Measurements from ENCODE around the gene NHSL2.

The NHSL2 gene

DNA sequence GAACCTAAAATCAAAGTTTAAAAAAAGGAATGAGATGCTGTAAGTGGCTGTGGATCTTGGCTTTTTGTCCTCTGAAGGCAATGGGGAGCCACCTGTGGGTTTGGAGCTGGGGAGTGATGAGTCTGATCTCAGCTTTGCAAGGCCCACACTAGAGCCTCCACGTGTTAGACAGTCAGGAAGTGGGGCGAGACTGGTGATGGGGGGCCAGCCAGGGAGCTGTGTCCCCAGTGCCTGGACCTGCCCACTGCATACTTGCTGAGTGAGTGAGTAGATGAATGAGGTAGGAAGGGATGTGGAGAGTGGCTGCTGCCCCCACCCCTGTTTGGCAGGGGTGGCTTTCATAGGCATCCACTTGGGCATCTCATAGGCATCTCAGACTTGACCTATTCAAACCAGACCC is 84.0 kb downstream of the NHSL2 start:
- H3K9me3 ChIP-seq (ENCODE audit: insufficient read depth, low read length, severe bottlenecking): no peaks in the 10 kb centered on the region
- no peaks in the 10 kb centered on the region for H4K20me1 ChIP-seq (ENCODE audit: insufficient read depth, low read length)
- no peaks in the 10 kb centered on the region for H3K36me3 ChIP-seq (ENCODE audit: insufficient read depth, low read length)
- DNase-seq (no peak), ATAC-seq (ENCODE audit: insufficient read depth, low read depth) (no peak)
- H3K27me3 ChIP-seq (ENCODE audit: insufficient read depth, low read length, poor library complexity): peaks cover 3% of the 10 kb centered on the region
- no peak for TF ChIP-seq EZH2 (IDR thresholded peaks at IDR 0.05; ENCODE audit: borderline replicate concordance, low read depth, low read length, severe bottlenecking)
- TF ChIP-seq, protein P1, sequence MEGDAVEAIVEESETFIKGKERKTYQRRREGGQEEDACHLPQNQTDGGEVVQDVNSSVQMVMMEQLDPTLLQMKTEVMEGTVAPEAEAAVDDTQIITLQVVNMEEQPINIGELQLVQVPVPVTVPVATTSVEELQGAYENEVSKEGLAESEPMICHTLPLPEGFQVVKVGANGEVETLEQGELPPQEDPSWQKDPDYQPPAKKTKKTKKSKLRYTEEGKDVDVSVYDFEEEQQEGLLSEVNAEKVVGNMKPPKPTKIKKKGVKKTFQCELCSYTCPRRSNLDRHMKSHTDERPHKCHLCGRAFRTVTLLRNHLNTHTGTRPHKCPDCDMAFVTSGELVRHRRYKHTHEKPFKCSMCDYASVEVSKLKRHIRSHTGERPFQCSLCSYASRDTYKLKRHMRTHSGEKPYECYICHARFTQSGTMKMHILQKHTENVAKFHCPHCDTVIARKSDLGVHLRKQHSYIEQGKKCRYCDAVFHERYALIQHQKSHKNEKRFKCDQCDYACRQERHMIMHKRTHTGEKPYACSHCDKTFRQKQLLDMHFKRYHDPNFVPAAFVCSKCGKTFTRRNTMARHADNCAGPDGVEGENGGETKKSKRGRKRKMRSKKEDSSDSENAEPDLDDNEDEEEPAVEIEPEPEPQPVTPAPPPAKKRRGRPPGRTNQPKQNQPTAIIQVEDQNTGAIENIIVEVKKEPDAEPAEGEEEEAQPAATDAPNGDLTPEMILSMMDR (IDR thresholded peaks at IDR 0.05; ENCODE audit: borderline replicate concordance, extremely low read depth, low read length, poor library complexity, severe bottlenecking): no peak
- no peaks in the 10 kb centered on the region for H3K79me2 ChIP-seq (ENCODE audit: insufficient read depth, low read length)
- no peak overlapping the region for H3K27ac ChIP-seq (ENCODE audit: low read length)
- H3K9ac ChIP-seq (ENCODE audit: low read depth, low read length): no peak overlapping the region
- no peak overlapping the region for H3K4me2 ChIP-seq (ENCODE audit: insufficient read depth, low read length)
- no peak overlapping the region for H2AFZ ChIP-seq (ENCODE audit: low read depth, low read length)
- H3K4me3 ChIP-seq (ENCODE audit: low read depth in 1 of 2, low read length in 2 of 2): no peak overlapping the region
- no peaks in the 10 kb centered on the region for H3K4me1 ChIP-seq (ENCODE audit: insufficient read depth, low read length)

DNA sequence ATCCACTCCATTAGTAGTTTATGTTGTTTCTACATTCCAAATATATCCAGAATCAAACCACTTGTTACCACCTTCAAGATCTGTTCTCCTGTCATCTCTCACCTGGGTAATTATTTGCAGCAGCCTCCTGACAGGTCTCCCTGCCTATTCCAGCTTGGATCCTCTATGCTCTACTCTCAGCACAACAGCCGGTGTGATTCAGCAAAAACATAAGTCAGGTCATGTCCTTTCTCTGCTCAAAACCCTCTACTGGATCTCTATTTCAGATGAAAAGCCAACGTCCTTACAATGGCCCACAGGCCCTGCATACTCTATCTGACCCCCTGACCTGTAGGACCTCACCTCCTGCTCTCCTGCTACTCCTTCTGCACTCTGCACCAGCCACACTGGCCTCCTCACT is 84.5 kb downstream of the NHSL2 start:
- Histone ChIP-seq H3K79me2 (ENCODE audit: insufficient read depth, low read length) (no peaks in the 10 kb centered on the region), H4K20me1 (ENCODE audit: insufficient read depth, low read length) (no peaks in the 10 kb centered on the region), H3K4me2 (ENCODE audit: insufficient read depth, low read length) (no peak overlapping the region), H3K27me3 (ENCODE audit: insufficient read depth, low read length, poor library complexity) (peaks cover 3% of the 10 kb centered on the region), H3K9me3 (ENCODE audit: insufficient read depth, low read length, severe bottlenecking) (no peaks in the 10 kb centered on the region), H3K9ac (ENCODE audit: low read depth, low read length) (no peak overlapping the region), H3K4me1 (ENCODE audit: insufficient read depth, low read length) (no peaks in the 10 kb centered on the region), H2AFZ (ENCODE audit: low read depth, low read length) (no peak overlapping the region), H3K4me3 (ENCODE audit: low read depth in 1 of 2, low read length in 2 of 2) (no peak overlapping the region), H3K27ac (ENCODE audit: low read length) (no peak overlapping the region), H3K36me3 (ENCODE audit: insufficient read depth, low read length) (no peaks in the 10 kb centered on the region)
- DNase-seq (no peak), ATAC-seq (ENCODE audit: insufficient read depth, low read depth) (no peak)
- TF ChIP-seq, protein P1 (IDR thresholded peaks at IDR 0.05; ENCODE audit: borderline replicate concordance, extremely low read depth, low read length, poor library complexity, severe bottlenecking): no peak
- TF ChIP-seq EZH2 (IDR thresholded peaks at IDR 0.05; ENCODE audit: borderline replicate concordance, low read depth, low read length, severe bottlenecking): no peak

DNA sequence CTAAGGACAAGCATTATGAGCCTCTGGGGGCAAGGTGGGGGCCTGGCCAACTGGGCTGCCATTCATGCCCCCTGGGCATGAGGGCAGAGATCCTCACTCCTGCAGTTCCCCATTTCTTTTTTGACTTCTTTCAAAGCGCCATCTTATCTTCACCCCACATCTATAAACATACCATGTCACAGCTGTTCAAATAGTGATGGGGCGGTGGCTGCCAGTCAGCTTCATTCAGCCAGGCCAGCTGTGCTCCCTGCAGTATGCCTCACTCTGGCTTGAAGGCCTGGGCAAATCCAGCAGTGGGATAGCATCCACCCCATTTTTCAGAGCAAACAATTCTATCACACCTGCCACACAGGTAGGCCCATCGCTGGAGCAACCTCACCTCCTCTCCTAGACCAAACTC is 85.5 kb downstream of the NHSL2 start:
- Histone ChIP-seq H3K27ac (ENCODE audit: low read length) (no peak overlapping the region), H3K4me1 (ENCODE audit: insufficient read depth, low read length) (no peaks in the 10 kb centered on the region), H3K4me2 (ENCODE audit: insufficient read depth, low read length) (no peak overlapping the region), H3K4me3 (ENCODE audit: low read depth in 1 of 2, low read length in 2 of 2) (no peak overlapping the region), H4K20me1 (ENCODE audit: insufficient read depth, low read length) (no peaks in the 10 kb centered on the region), H2AFZ (ENCODE audit: low read depth, low read length) (no peak overlapping the region), H3K9ac (ENCODE audit: low read depth, low read length) (no peak overlapping the region), H3K79me2 (ENCODE audit: insufficient read depth, low read length) (no peaks in the 10 kb centered on the region), H3K36me3 (ENCODE audit: insufficient read depth, low read length) (no peaks in the 10 kb centered on the region), H3K9me3 (ENCODE audit: insufficient read depth, low read length, severe bottlenecking) (no peaks in the 10 kb centered on the region), H3K27me3 (ENCODE audit: insufficient read depth, low read length, poor library complexity) (peaks cover 3% of the 10 kb centered on the region)
- DNase-seq: no peak
- ATAC-seq (ENCODE audit: insufficient read depth, low read depth): no peak
- TF ChIP-seq, protein P1 (IDR thresholded peaks at IDR 0.05; ENCODE audit: borderline replicate concordance, extremely low read depth, low read length, poor library complexity, severe bottlenecking): no peak
- TF ChIP-seq EZH2 (IDR thresholded peaks at IDR 0.05; ENCODE audit: borderline replicate concordance, low read depth, low read length, severe bottlenecking): no peak

DNA sequence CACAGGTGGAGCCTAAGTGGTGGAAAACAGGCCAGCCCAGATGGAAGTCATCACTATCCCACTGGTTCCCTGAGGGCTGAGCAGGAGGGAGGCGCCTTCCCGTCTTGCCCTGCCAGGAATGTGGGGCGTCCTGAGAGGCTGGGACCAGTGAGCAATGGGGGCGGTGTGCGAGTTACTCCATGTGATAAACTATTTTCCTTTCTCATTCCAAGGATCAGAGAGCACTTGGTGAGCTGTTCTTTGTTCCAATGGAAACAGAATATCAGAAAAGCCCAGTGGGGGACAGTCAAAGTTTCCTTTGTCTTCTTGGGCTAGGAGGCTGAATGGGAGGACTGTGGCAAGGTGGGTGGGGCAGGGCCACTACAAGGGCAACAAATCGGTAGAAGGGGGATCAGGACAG is 86.2 kb downstream of the NHSL2 start:
- peaks cover 2% of the 10 kb centered on the region for H3K27me3 ChIP-seq (ENCODE audit: insufficient read depth, low read length, poor library complexity)
- no peaks in the 10 kb centered on the region for H3K4me1 ChIP-seq (ENCODE audit: insufficient read depth, low read length)
- no peak overlapping the region for H3K9ac ChIP-seq (ENCODE audit: low read depth, low read length)
- no peak for ATAC-seq (ENCODE audit: insufficient read depth, low read depth)
- TF ChIP-seq, protein P1 (IDR thresholded peaks at IDR 0.05; ENCODE audit: borderline replicate concordance, extremely low read depth, low read length, poor library complexity, severe bottlenecking): no peak
- TF ChIP-seq EZH2 (IDR thresholded peaks at IDR 0.05; ENCODE audit: borderline replicate concordance, low read depth, low read length, severe bottlenecking): no peak
- no peaks in the 10 kb centered on the region for H4K20me1 ChIP-seq (ENCODE audit: insufficient read depth, low read length)
- DNase-seq: no peak
- H2AFZ ChIP-seq (ENCODE audit: low read depth, low read length): no peak overlapping the region
- no peak overlapping the region for H3K27ac ChIP-seq (ENCODE audit: low read length)
- H3K79me2 ChIP-seq (ENCODE audit: insufficient read depth, low read length): no peaks in the 10 kb centered on the region
- H3K4me3 ChIP-seq (ENCODE audit: low read depth in 1 of 2, low read length in 2 of 2): no peak overlapping the region
- H3K36me3 ChIP-seq (ENCODE audit: insufficient read depth, low read length): no peaks in the 10 kb centered on the region
- H3K9me3 ChIP-seq (ENCODE audit: insufficient read depth, low read length, severe bottlenecking): no peaks in the 10 kb centered on the region
- H3K4me2 ChIP-seq (ENCODE audit: insufficient read depth, low read length): no peak overlapping the region

Data from DND-41 (cell line).